ENCODE measurements around the gene ARHGEF17. TPM values are rescaled to one million over a fixed set of nuclear protein-coding genes. Genes with fewer than 3 reads are reported as not detected.

Gene ARHGEF17
- total RNA-seq, 3 donors from 2014 or later (not counting 1 experiment from before 2014, with no cell fraction given): 0.02 to 0.88 (median 0.50) TPM

DNA sequence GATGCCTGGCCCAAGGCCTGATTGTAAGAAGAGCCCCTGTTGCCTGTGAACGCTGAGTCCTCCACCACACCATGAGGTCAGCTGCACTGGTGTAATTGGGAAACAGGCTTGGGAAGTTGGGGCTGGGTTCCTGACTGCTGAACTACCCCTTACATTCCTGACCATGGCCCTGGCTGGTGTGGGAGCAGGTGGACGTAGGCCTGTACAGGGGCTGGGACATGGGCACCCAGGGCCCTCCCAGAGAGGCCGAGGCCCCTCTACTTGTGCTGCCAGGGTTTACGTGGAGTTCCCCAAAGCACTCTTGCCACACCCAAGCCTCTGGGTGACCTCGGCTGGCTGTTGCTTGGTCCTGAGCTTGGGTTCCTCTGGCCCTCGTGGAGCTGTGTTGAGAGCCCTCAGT lies 73.5 kb downstream of the ARHGEF17 start:
- Mint-ChIP-seq H3K27ac (peak overlapping the region in 1 of 2 donors; percentile 81), H3K36me3 (no peaks in the 10 kb centered on the region), H3K9me3 (no peaks in the 10 kb centered on the region), H3K27me3 (ENCODE audit: low read depth in 2 of 2) (no peaks in the 10 kb centered on the region), H3K4me1 (peaks cover 39 to 79% of the 10 kb centered on the region in 2 donors), H3K4me3 (no peak overlapping the region)
- no peaks in the 10 kb centered on the region for H3K27me3 ChIP-seq (ENCODE audit: control insufficient read depth, insufficient read depth, low read length)
- intact Hi-C loops (cut with micrococcal nuclease): no loop called here
- DNase-seq (no peak), ATAC-seq (no peak)
- H3K4me1 ChIP-seq (ENCODE audit: control insufficient read depth, insufficient read depth, low read length): peaks cover 98% of the 10 kb centered on the region
- WGBS (ENCODE audit: insufficient coverage): 62% methylated on average over 6 of the region's 6 CpGs
- H3K27ac ChIP-seq (ENCODE audit: low read length): peak overlapping the region; percentile 87
- H3K36me3 ChIP-seq (ENCODE audit: control insufficient read depth, insufficient read depth, low read length): no peaks in the 10 kb centered on the region
- no peak overlapping the region for H3K4me3 ChIP-seq (ENCODE audit: low read length)
- TF ChIP-seq, protein P1, sequence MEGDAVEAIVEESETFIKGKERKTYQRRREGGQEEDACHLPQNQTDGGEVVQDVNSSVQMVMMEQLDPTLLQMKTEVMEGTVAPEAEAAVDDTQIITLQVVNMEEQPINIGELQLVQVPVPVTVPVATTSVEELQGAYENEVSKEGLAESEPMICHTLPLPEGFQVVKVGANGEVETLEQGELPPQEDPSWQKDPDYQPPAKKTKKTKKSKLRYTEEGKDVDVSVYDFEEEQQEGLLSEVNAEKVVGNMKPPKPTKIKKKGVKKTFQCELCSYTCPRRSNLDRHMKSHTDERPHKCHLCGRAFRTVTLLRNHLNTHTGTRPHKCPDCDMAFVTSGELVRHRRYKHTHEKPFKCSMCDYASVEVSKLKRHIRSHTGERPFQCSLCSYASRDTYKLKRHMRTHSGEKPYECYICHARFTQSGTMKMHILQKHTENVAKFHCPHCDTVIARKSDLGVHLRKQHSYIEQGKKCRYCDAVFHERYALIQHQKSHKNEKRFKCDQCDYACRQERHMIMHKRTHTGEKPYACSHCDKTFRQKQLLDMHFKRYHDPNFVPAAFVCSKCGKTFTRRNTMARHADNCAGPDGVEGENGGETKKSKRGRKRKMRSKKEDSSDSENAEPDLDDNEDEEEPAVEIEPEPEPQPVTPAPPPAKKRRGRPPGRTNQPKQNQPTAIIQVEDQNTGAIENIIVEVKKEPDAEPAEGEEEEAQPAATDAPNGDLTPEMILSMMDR (IDR thresholded peaks at IDR 0.05): no peak
- no peaks in the 10 kb centered on the region for H3K9me3 ChIP-seq (ENCODE audit: control insufficient read depth, insufficient read depth, low read length)

DNA sequence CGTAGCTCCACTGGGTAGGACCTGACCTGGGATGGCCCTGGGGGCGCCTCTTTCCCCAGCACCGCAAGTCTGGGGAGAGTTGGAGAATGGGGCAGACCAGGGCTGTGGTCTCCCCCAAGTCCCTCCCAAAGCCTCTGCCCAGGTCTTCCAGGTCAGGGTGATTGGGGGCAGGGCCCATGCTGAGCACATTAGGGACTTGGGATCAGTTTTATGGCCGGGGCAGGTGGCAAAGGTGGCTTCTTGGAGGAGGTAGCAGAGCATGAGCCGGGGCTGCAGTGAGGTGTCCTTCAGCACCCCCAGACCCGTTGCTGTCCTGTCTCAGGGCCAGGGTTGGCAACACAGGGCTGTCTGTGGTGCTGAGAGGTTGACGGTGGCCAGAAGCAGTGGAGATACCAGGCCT lies 74.1 kb downstream of the ARHGEF17 start:
- peak overlapping the region; percentile 40 for H3K4me3 Mint-ChIP-seq
- Histone ChIP-seq H3K36me3 (ENCODE audit: control insufficient read depth, insufficient read depth, low read length) (no peaks in the 10 kb centered on the region), H3K4me3 (ENCODE audit: low read length) (no peak overlapping the region), H3K27ac (ENCODE audit: low read length) (peak overlapping the region; percentile 87), H3K4me1 (ENCODE audit: control insufficient read depth, insufficient read depth, low read length) (peaks cover 100% of the 10 kb centered on the region), H3K9me3 (ENCODE audit: control insufficient read depth, insufficient read depth, low read length) (no peaks in the 10 kb centered on the region), H3K27me3 (ENCODE audit: control insufficient read depth, insufficient read depth, low read length) (no peaks in the 10 kb centered on the region)
- peak overlapping the region; percentile 62 to 81 for H3K27ac Mint-ChIP-seq
- 87% methylated on average over 7 of the region's 7 CpGs for WGBS (ENCODE audit: insufficient coverage)
- H3K9me3 Mint-ChIP-seq: no peaks in the 10 kb centered on the region
- peaks cover 33 to 79% of the 10 kb centered on the region in 2 donors for H3K4me1 Mint-ChIP-seq
- intact Hi-C loops (cut with micrococcal nuclease): no loop called here
- no peak for DNase-seq
- no peak for ATAC-seq
- H3K27me3 Mint-ChIP-seq (ENCODE audit: low read depth in 2 of 2): no peaks in the 10 kb centered on the region
- TF ChIP-seq, protein P1 (IDR thresholded peaks at IDR 0.05): no peak
- H3K36me3 Mint-ChIP-seq: no peaks in the 10 kb centered on the region

GRCh38 chr11:73382747-73383146 lies 74.7 kb downstream of the ARHGEF17 start:
- Histone ChIP-seq H3K27me3 (ENCODE audit: control insufficient read depth, insufficient read depth, low read length) (no peaks in the 10 kb centered on the region), H3K27ac (ENCODE audit: low read length) (peak overlapping the region; percentile 87), H3K9me3 (ENCODE audit: control insufficient read depth, insufficient read depth, low read length) (no peaks in the 10 kb centered on the region), H3K4me3 (ENCODE audit: low read length) (no peak overlapping the region), H3K36me3 (ENCODE audit: control insufficient read depth, insufficient read depth, low read length) (no peaks in the 10 kb centered on the region), H3K4me1 (ENCODE audit: control insufficient read depth, insufficient read depth, low read length) (peaks cover 100% of the 10 kb centered on the region)
- ATAC-seq (no peak), DNase-seq (no peak)
- H3K27me3 Mint-ChIP-seq (ENCODE audit: low read depth in 2 of 2): no peaks in the 10 kb centered on the region
- H3K4me1 Mint-ChIP-seq: peaks cover 32 to 78% of the 10 kb centered on the region in 2 donors
- no peak overlapping the region for H3K4me3 Mint-ChIP-seq
- WGBS (ENCODE audit: insufficient coverage): 18% methylated on average over 3 of the region's 3 CpGs
- H3K27ac Mint-ChIP-seq: peak overlapping the region; percentile 58 to 81
- intact Hi-C loops (cut with micrococcal nuclease): no loop called here
- H3K36me3 Mint-ChIP-seq: no peaks in the 10 kb centered on the region
- H3K9me3 Mint-ChIP-seq: no peaks in the 10 kb centered on the region
- TF ChIP-seq, protein P1 (IDR thresholded peaks at IDR 0.05): no peak

Measured in natural killer cell (primary cell).